ENCODE data around the gene DGKH.

The DGKH gene

GRCh38 chr13:42275098-42275471 is 226.6 kb downstream of the DGKH start:
- DNase-seq (ENCODE audit: extremely low read depth, low read depth): no peak

DNA sequence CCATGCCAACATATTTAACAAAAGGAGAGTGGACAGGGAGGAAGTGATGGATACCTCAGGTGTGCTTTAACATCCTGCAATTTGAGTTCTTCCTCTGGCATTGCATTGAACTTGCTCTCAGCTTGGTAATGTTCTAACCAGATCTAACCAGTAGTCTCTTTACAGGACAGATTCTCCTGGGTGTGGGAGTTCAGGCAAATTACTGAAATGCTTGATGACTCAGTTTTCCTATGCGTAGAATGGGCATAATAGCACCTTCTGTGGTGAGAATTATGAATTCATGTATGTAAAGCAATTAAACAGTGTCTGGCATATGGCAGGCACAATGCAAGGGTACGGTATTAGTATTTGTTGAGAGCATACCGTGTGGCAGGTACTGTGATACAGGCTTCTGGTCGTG is 227.1 kb downstream of the DGKH start:
- H3K4me3 ChIP-seq (replicated peaks; ENCODE audit: low read depth, low read length): no peak overlapping the region
- DNase-seq (ENCODE audit: extremely low read depth, low read depth): no peak
- TF ChIP-seq, protein P1, sequence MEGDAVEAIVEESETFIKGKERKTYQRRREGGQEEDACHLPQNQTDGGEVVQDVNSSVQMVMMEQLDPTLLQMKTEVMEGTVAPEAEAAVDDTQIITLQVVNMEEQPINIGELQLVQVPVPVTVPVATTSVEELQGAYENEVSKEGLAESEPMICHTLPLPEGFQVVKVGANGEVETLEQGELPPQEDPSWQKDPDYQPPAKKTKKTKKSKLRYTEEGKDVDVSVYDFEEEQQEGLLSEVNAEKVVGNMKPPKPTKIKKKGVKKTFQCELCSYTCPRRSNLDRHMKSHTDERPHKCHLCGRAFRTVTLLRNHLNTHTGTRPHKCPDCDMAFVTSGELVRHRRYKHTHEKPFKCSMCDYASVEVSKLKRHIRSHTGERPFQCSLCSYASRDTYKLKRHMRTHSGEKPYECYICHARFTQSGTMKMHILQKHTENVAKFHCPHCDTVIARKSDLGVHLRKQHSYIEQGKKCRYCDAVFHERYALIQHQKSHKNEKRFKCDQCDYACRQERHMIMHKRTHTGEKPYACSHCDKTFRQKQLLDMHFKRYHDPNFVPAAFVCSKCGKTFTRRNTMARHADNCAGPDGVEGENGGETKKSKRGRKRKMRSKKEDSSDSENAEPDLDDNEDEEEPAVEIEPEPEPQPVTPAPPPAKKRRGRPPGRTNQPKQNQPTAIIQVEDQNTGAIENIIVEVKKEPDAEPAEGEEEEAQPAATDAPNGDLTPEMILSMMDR (IDR thresholded peaks at IDR 0.05; ENCODE audit: low read depth, low read length, missing control alignments): no peak

More at GRCh38 chr13:42275098-42275471, 226.6 kb downstream of the DGKH start:
- H3K4me3 ChIP-seq (replicated peaks; ENCODE audit: low read depth, low read length): no peak overlapping the region
- TF ChIP-seq, protein P1 (IDR thresholded peaks at IDR 0.05; ENCODE audit: low read depth, low read length, missing control alignments): no peak

- DNase-seq (ENCODE audit: extremely low read depth, low read depth): no peak
- no peak overlapping the region for H3K4me3 ChIP-seq (replicated peaks; ENCODE audit: low read depth, low read length)
- TF ChIP-seq, protein P1 (IDR thresholded peaks at IDR 0.05; ENCODE audit: low read depth, low read length, missing control alignments): no peak
These were observed 228.2 kb downstream of the DGKH start for GRCh38 chr13:42276683-42277082.

DNA sequence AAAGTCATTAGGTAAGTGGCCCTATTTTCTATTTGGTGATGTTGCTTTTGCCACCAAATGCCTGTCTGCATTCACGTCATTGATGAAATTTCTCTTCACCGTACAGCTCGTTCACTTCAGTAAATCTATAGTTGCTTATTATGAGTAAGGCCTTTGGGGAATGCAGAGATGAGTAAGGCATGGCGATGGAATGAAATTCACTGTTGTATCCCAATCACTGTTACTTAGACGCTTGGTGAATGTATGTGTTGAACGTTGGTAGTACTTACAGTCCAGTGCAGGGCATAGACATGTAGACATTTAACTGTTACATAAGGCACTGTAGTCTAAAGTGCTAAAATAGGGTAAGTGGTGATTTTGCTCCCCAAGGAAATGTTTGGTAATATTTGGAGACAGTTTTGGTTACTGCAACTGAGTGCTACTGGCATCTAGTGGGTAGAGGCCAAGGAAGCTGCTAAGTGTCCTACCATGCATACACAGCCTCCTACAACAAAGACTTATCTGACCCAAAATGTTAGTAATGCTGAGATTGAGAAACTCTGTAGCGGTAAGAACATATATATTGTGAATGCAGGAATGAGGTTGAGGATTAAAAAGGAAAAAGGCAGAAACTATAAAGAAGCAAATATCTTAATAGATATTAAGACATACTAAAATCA is 229.3 kb downstream of the DGKH start:
- TF ChIP-seq, protein P1 (IDR thresholded peaks at IDR 0.05; ENCODE audit: low read depth, low read length, missing control alignments): no peak
- no peak overlapping the region for H3K4me3 ChIP-seq (replicated peaks; ENCODE audit: low read depth, low read length)
- no peak for DNase-seq (ENCODE audit: extremely low read depth, low read depth)

DNA sequence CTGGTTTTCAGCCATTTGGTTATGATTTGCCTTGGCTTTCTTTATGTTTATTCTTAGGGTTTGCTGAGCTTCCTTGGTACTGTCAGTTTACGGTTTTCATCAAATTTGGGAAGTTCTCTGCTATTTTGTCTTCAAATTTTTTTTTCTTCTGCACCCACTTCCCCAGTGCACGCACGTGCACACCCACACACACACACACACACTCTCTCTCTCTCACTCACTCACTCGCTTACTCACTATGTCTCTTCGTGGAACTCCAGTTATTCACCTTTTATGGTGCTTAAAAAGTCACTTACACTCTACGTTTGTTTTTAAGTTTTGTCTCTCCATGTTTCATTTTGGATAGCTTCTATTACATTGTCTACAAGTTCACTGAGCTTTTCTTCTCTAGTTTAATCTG is 230.6 kb downstream of the DGKH start:
- DNase-seq (ENCODE audit: extremely low read depth, low read depth): no peak
- TF ChIP-seq, protein P1 (IDR thresholded peaks at IDR 0.05; ENCODE audit: low read depth, low read length, missing control alignments): no peak
- H3K4me3 ChIP-seq (replicated peaks; ENCODE audit: low read depth, low read length): no peak overlapping the region

DNA sequence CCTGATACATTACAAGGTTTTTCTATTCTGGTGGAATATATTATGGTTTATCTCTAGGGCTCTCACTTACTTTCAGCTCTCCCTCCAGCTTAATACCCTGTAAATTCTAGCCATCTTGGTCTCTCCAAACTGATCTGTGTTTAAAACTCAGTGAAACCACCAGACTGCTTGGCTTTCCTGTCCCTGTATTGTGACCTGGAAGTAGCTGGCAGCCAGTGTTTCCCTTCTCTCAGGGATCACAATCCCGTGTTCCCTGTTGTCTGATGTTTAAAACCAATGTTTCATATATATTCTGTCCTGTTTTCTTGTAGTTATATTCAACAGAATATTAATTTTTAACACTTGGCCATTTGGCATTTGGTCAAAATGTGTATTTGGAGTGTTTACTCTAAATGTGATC is 231.5 kb downstream of the DGKH start:
- TF ChIP-seq, protein P1 (IDR thresholded peaks at IDR 0.05; ENCODE audit: low read depth, low read length, missing control alignments): no peak
- no peak overlapping the region for H3K4me3 ChIP-seq (replicated peaks; ENCODE audit: low read depth, low read length)
- DNase-seq (ENCODE audit: extremely low read depth, low read depth): no peak

GRCh38 chr13:42280537-42280936 is 232.1 kb downstream of the DGKH start:
- H3K4me3 ChIP-seq (replicated peaks; ENCODE audit: low read depth, low read length): no peak overlapping the region
- DNase-seq (ENCODE audit: extremely low read depth, low read depth): no peak
- TF ChIP-seq, protein P1 (IDR thresholded peaks at IDR 0.05; ENCODE audit: low read depth, low read length, missing control alignments): no peak
